Activated naive CD8-positive, alpha-beta T cell treated with anti-CD3 and anti-CD28 coated beads for 36 hours (primary cell): ENCODE data around the gene ANXA4. TPM values are rescaled to one million over a fixed set of nuclear protein-coding genes. Genes with fewer than 3 reads are reported as not detected.
"Not testable (repeated sequence)": the region's sequence is repeated elsewhere in the genome, so short reads cannot be mapped to it uniquely, and the experiment has no call there.

ENCODE experiments used
- DNase-seq: peaks from one replicate; pipeline ENCODE4 v3.0.0; 2021
- H3K27ac Mint-ChIP-seq: one replicate; pipeline ENCODE4 v1.8.0; 2022; ENCODE audit warnings: mild to moderate bottlenecking, moderate library complexity, mixed read lengths
- H3K27me3 Mint-ChIP-seq: one replicate; pipeline ENCODE4 v1.8.0; 2022; ENCODE audit warnings: mild to moderate bottlenecking, mixed read lengths
- H3K36me3 Mint-ChIP-seq: one replicate; pipeline ENCODE4 v1.8.0; 2021; ENCODE audit warnings: mild to moderate bottlenecking, mixed read lengths
- H3K4me1 Mint-ChIP-seq: one replicate; pipeline ENCODE4 v1.8.0; 2021; ENCODE audit warnings: mixed read lengths
- H3K4me3 Mint-ChIP-seq: one replicate; pipeline ENCODE4 v1.8.0; 2022; ENCODE audit warnings: mild to moderate bottlenecking, moderate library complexity, mixed read lengths
- H3K9me3 Mint-ChIP-seq: one replicate; pipeline ENCODE4 v1.8.0; 2022; ENCODE audit warnings: mixed read lengths
- total RNA-seq, 2 experiments: library from RNA; stranded (reverse); gene quantifications; one replicate each; pipeline ENCODE4 v1.2.3, GENCODE V29; 2021

Gene ANXA4
- total RNA-seq, 2 experiments from 2014 or later: 15.2 to 15.6 TPM

- not testable (repeated sequence) for H3K9me3 Mint-ChIP-seq, DNase-seq, H3K27me3 Mint-ChIP-seq, H3K36me3 Mint-ChIP-seq
- H3K4me1 Mint-ChIP-seq: peaks cover 44% of the 10 kb centered on the region
- peak overlapping the region; percentile 38 for H3K27ac Mint-ChIP-seq
- peak overlapping the region; percentile 32 for H3K4me3 Mint-ChIP-seq
These were observed 32.5 kb downstream of the ANXA4 start for GRCh38 chr2:69774258-69774983.

- H3K27me3 Mint-ChIP-seq: no peaks in the 10 kb centered on the region
- H3K27ac Mint-ChIP-seq: no peak overlapping the region
- H3K9me3 Mint-ChIP-seq: peaks cover 3% of the 10 kb centered on the region
- no peak overlapping the region for H3K4me3 Mint-ChIP-seq
- H3K36me3 Mint-ChIP-seq: peaks cover 2% of the 10 kb centered on the region
- DNase-seq: no peak
- peaks cover 38% of the 10 kb centered on the region for H3K4me1 Mint-ChIP-seq
These were observed 33.3 kb downstream of the ANXA4 start for GRCh38 chr2:69774984-69775982.

- DNase-seq: no peak
- no peaks in the 10 kb centered on the region for H3K27me3 Mint-ChIP-seq
- H3K4me3 Mint-ChIP-seq: no peak overlapping the region
- peaks cover 34% of the 10 kb centered on the region for H3K4me1 Mint-ChIP-seq
- H3K9me3 Mint-ChIP-seq: peaks cover 3% of the 10 kb centered on the region
- no peak overlapping the region for H3K27ac Mint-ChIP-seq
- H3K36me3 Mint-ChIP-seq: peaks cover 2% of the 10 kb centered on the region
These were observed 35.2 kb downstream of the ANXA4 start for GRCh38 chr2:69776886-69777785.

- Mint-ChIP-seq H3K4me3 (no peak overlapping the region), H3K27me3 (no peaks in the 10 kb centered on the region), H3K36me3 (peaks cover 2% of the 10 kb centered on the region), H3K9me3 (peaks cover 3% of the 10 kb centered on the region), H3K27ac (no peak overlapping the region), H3K4me1 (peaks cover 33% of the 10 kb centered on the region)
- no peak for DNase-seq
These were observed 35.8 kb downstream of the ANXA4 start for GRCh38 chr2:69777786-69778105.

- Mint-ChIP-seq H3K4me1 (peaks cover 21% of the 10 kb centered on the region), H3K27ac (no peak overlapping the region), H3K4me3 (no peak overlapping the region), H3K9me3 (peaks cover 3% of the 10 kb centered on the region), H3K36me3 (peaks cover 2% of the 10 kb centered on the region), H3K27me3 (no peaks in the 10 kb centered on the region)
- no peak for DNase-seq
These were observed 37.5 kb downstream of the ANXA4 start for GRCh38 chr2:69779258-69780001.

GRCh38 chr2:69780921-69781320 is 39.0 kb downstream of the ANXA4 start:
- H3K36me3 Mint-ChIP-seq: peaks cover 2% of the 10 kb centered on the region
- peaks cover 8% of the 10 kb centered on the region for H3K4me1 Mint-ChIP-seq
- no peak overlapping the region for H3K27ac Mint-ChIP-seq
- H3K27me3 Mint-ChIP-seq: no peaks in the 10 kb centered on the region
- no peak for DNase-seq
- peaks cover 3% of the 10 kb centered on the region for H3K9me3 Mint-ChIP-seq
- no peak overlapping the region for H3K4me3 Mint-ChIP-seq

- Mint-ChIP-seq H3K4me1 (peaks cover 3% of the 10 kb centered on the region), H3K36me3 (no peaks in the 10 kb centered on the region), H3K4me3 (no peak overlapping the region), H3K27me3 (no peaks in the 10 kb centered on the region), H3K27ac (no peak overlapping the region), H3K9me3 (no peaks in the 10 kb centered on the region)
- no peak for DNase-seq
These were observed 39.7 kb downstream of the ANXA4 start for GRCh38 chr2:69781321-69782248.

GRCh38 chr2:69784228-69784627 is 42.3 kb downstream of the ANXA4 start:
- no peak overlapping the region for H3K27ac Mint-ChIP-seq
- no peaks in the 10 kb centered on the region for H3K27me3 Mint-ChIP-seq
- peaks cover 2% of the 10 kb centered on the region for H3K36me3 Mint-ChIP-seq
- H3K4me3 Mint-ChIP-seq: no peak overlapping the region
- H3K4me1 Mint-ChIP-seq: peaks cover 3% of the 10 kb centered on the region
- no peaks in the 10 kb centered on the region for H3K9me3 Mint-ChIP-seq
- no peak for DNase-seq

GRCh38 chr2:69785358-69785757 is 43.4 kb downstream of the ANXA4 start:
- no peak for DNase-seq
- Mint-ChIP-seq H3K4me1 (peaks cover 11% of the 10 kb centered on the region), H3K36me3 (peaks cover 2% of the 10 kb centered on the region), H3K27ac (no peak overlapping the region), H3K27me3 (no peaks in the 10 kb centered on the region), H3K9me3 (no peaks in the 10 kb centered on the region), H3K4me3 (no peak overlapping the region)

GRCh38 chr2:69786052-69786560 is 44.2 kb downstream of the ANXA4 start:
- Mint-ChIP-seq H3K4me1 (peaks cover 14% of the 10 kb centered on the region), H3K9me3 (no peaks in the 10 kb centered on the region), H3K27ac (no peak overlapping the region), H3K4me3 (no peak overlapping the region), H3K27me3 (no peaks in the 10 kb centered on the region), H3K36me3 (peaks cover 2% of the 10 kb centered on the region)
- DNase-seq: no peak

GRCh38 chr2:69789175-69789721 is 47.3 kb downstream of the ANXA4 start:
- H3K27ac Mint-ChIP-seq: no peak overlapping the region
- no peak overlapping the region for H3K4me3 Mint-ChIP-seq
- peaks cover 14% of the 10 kb centered on the region for H3K4me1 Mint-ChIP-seq
- DNase-seq: no peak
- H3K36me3 Mint-ChIP-seq: peaks cover 2% of the 10 kb centered on the region
- no peaks in the 10 kb centered on the region for H3K27me3 Mint-ChIP-seq
- no peaks in the 10 kb centered on the region for H3K9me3 Mint-ChIP-seq

- H3K4me3 Mint-ChIP-seq: peak overlapping the region; percentile 64
- H3K9me3 Mint-ChIP-seq: no peaks in the 10 kb centered on the region
- H3K27ac Mint-ChIP-seq: no peak overlapping the region
- DNase-seq: no peak
- H3K36me3 Mint-ChIP-seq: peaks cover 2% of the 10 kb centered on the region
- no peaks in the 10 kb centered on the region for H3K27me3 Mint-ChIP-seq
- H3K4me1 Mint-ChIP-seq: peaks cover 14% of the 10 kb centered on the region
These were observed 48.1 kb downstream of the ANXA4 start for GRCh38 chr2:69789772-69790600.
